Gastrocnemius medialis (tissue), 4 donors: Measurements from ENCODE around the gene MYH9.

Source experiments
- POLR2A ChIP-seq, 2 donors: fragments of 450-650 bp; IDR thresholded peaks; one replicate each; pipeline ENCODE4 v1.6.1; 2017; ENCODE audit warnings: antibody characterized with exemption in 2 of 2, mild to moderate bottlenecking in 2 of 2, moderate library complexity in 2 of 2
- TF ChIP-seq, protein P1 (sequence below), 5 experiments: fragments of 450-650 bp in 3 of 5; fragments of 200-600 bp in 2 of 5; sonication (generic) in 2 of 5; IDR thresholded peaks in 4 of 5; conservative IDR thresholded peaks in 1 of 5; 1 replicate in 4 of 5; 2 replicates in 1 of 5; pipeline ENCODE4 v1.5.1; 2016 to 2019; ENCODE audit warnings: antibody characterized with exemption in 5 of 5, mild to moderate bottlenecking in 3 of 5, moderate library complexity in 3 of 5

DNA sequence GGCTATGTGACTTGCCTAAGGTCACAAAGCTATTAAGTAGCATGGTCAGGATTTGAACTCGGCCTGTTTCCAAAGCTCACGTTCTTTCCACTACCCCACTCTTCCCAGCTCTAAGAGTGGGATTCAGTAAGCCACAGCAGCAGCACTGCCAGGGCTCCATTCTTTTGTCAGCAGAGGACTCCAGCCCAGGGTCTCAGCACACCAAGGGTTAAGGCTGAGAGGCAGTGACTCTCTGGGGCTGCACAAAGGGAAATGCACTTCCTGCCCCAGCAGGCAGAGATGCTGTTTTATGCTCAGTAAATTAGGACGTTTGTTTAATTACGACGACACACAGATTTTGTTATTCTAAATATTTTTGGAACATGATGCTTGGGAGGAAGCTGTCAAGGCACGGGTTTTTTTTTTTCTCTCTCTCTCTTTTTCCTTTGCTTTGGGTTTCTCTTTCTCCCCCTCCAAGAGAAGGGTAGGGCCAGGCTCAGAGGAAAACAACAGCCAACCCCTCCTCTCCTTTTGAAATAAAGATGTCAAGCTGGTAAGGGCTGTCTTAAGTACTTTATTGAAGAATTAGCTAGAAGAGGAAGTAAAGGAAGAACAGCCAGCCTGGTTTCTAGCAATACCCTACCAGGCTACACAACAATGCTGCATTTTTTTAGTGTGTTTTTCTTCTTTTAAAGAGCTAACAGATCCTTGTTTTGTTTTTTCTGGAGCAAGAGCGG, 2.8 kb downstream of the MYH9 start:
- TF ChIP-seq, protein P1, sequence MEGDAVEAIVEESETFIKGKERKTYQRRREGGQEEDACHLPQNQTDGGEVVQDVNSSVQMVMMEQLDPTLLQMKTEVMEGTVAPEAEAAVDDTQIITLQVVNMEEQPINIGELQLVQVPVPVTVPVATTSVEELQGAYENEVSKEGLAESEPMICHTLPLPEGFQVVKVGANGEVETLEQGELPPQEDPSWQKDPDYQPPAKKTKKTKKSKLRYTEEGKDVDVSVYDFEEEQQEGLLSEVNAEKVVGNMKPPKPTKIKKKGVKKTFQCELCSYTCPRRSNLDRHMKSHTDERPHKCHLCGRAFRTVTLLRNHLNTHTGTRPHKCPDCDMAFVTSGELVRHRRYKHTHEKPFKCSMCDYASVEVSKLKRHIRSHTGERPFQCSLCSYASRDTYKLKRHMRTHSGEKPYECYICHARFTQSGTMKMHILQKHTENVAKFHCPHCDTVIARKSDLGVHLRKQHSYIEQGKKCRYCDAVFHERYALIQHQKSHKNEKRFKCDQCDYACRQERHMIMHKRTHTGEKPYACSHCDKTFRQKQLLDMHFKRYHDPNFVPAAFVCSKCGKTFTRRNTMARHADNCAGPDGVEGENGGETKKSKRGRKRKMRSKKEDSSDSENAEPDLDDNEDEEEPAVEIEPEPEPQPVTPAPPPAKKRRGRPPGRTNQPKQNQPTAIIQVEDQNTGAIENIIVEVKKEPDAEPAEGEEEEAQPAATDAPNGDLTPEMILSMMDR (IDR thresholded peaks at IDR 0.05 in 4 of 5, conservative IDR thresholded peaks at IDR 0.05 in 1 of 5), result peak in 1 of 5 experiments; percentile 17
- no peak for TF ChIP-seq POLR2A (IDR thresholded peaks at IDR 0.05)
